ENCODE measurements around the gene SNX9.
"Not testable (repeated sequence)": the region's sequence is repeated elsewhere in the genome, so short reads cannot be mapped to it uniquely, and the experiment has no call there.

The SNX9 gene

GRCh38 chr6:157887892-157888291 lies 64.8 kb downstream of the SNX9 start:
- no peak for DNase-seq (ENCODE audit: low read depth)

DNA sequence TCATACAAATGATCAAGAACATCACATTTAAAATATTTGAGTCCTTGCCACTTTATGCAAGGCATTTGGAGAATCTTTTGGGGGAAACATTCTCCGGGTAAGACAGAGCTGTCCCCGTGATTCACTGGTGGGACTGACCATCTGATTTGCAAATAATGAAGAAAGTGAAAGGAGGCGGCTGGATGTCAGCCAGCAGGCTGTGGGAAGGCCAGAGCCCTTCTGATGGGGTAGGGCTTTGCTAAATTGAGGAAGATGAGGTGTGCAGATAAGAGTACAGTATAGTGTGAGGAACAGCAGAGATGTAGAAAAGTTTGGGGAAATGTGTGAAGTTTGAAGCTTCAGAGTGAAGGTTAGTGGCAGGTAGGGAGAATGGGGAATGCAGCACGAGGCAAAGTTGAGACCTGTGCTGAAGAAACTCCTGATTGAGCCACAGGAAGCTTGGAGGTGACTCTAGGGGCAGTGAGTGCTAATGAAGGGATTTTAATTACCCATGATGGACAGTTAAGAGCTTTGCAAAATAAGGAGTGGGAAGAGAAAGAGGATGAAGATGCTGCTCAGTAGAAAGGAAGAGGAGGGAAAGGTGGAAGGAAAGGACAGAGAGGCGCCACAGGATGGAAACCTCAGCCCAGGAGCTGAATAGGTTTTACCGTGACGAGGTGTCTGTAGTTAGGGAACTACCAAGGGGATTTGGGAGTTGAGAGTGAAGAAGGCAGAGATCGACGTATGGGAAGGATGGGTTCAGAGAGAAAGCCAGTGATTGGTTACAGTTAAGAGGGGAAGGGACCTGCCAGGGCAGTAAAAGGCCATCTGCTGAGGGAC lies 68.7 kb downstream of the SNX9 start:
- DNase-seq (ENCODE audit: low read depth): no peak

GRCh38 chr6:157892363-157892877 lies 69.4 kb downstream of the SNX9 start:
- DNase-seq (ENCODE audit: low read depth): no peak

DNA sequence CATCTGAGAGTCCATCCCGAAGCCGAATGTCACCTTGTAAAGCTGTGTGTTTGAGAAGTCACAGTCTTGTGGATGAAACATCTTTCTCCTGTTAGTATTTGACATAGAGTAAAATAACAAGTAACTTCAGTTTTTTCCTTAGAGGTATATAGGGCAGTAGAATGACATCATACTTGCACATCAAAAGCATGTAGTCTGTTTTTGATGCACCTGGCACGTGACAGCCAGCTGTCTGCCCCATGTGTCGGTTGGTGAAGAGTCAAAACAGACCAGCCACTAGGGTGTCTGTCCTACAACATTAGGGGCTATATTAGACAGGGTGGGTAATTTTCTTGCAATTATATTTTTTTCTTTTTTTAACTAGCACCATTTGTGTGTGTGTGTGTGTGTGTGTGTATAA lies 70.2 kb downstream of the SNX9 start:
- no peak for DNase-seq (ENCODE audit: low read depth)

DNA sequence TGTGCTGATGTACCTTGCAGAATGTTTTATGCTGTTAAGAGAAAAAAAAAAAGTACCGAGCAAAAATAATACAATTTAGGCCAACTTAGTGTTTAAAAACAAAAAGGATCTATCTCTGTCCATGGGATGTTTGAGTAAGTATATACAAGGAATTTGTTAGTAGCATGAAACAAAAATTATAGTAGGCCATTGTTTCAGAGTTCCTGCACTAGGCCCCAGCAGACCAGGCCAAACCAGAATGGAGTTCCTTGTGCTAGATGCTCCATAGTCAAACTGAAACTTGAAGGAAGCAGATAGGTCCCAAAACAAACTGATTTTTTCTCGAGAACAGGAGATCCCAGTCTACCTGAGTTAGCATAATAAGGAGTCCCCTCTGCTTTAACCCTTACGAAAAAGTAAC lies 72.5 kb downstream of the SNX9 start:
- DNase-seq (ENCODE audit: low read depth): no peak

DNA sequence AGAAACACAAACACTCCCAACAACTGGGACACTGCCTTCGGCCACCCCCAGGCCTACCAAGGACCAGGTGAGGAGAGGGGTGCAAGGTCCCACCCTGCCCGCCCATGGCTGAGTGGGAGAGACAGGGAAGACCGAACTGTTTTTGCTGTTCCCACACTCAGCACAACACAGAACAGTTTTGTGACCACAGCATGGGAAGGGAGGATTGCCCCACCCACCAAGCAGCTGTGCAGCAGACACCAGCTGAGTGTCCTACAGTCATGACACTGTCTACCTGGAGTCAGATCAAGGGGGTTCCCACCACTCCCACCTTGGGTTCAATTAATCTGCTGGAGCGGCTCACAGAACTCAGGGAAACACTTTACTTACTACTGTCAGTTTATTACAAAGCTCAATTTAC lies 73.9 kb downstream of the SNX9 start:
- DNase-seq (ENCODE audit: low read depth): no peak

- DNase-seq (ENCODE audit: low read depth): no peak
Observed at GRCh38 chr6:157898169-157898568, 75.1 kb downstream of the SNX9 start.

- DNase-seq (ENCODE audit: low read depth): no peak
Observed at GRCh38 chr6:157898640-157899039, 75.6 kb downstream of the SNX9 start.

- not testable (repeated sequence) for DNase-seq (ENCODE audit: low read depth)
Observed at GRCh38 chr6:157900262-157900661, 77.2 kb downstream of the SNX9 start.

DNA sequence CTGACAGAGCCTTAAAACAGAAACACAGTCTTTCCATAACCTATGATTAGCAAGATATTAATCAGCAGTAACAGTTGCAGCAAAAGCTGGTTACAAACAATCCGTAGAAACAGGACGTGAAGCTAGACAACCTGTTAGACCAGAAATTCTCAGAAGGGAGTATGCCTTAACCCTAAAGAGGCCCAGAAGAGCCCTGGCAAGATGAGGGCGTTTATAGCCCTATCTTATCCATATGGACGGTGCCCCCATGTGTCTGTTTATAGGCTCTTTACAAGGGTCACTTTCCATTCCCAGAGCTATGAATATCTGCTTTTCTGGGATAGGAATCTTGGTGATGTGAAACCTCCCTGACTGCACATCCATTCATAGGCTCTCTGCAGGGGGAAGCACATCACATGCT lies 77.7 kb downstream of the SNX9 start:
- not testable (repeated sequence) for DNase-seq (ENCODE audit: low read depth)

GRCh38 chr6:157904999-157905398 lies 82.0 kb downstream of the SNX9 start:
- DNase-seq (ENCODE audit: low read depth): no peak

DNA sequence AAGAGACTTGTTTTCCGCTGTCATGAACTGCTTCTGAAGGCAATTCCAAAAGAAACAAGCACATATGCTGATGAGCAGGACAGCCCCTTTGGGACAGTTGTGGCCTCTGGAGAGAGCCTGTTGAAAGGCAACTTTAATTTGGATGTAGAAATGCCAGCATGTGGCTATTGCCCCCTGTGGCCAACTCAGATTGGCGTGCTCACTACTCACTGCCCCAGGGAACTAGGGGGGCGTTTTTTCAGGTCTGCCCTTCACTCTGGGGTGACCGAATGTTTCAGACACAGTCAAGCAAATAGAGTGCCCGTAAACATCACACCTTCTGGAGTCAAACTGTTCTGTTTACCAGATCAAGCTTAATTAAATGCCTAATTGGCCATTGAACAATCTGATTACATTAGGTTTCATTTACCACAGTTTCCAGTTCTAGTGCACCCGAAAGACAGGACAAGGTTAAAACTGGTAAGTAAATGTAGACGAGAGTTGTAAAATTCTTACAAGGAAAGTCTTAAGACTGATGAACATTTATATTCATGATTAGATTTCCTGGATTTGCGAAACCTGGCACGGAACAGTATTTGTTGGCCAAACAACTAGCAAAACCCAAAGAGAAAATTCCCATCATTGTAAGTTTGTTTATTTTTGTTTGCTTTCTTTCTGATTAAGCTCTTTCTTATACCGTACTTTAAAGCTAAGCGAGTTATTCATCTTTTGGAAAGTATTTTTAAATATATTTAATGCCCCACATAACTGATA lies 82.7 kb downstream of the SNX9 start:
- DNase-seq (ENCODE audit: low read depth): no peak

GRCh38 chr6:157906537-157907061 lies 83.6 kb downstream of the SNX9 start:
- no peak for DNase-seq (ENCODE audit: low read depth)

GRCh38 chr6:157907651-157908050 lies 84.6 kb downstream of the SNX9 start:
- DNase-seq (ENCODE audit: low read depth): no peak

GRCh38 chr6:157908369-157909281 lies 85.6 kb downstream of the SNX9 start:
- DNase-seq (ENCODE audit: low read depth): no peak

DNA sequence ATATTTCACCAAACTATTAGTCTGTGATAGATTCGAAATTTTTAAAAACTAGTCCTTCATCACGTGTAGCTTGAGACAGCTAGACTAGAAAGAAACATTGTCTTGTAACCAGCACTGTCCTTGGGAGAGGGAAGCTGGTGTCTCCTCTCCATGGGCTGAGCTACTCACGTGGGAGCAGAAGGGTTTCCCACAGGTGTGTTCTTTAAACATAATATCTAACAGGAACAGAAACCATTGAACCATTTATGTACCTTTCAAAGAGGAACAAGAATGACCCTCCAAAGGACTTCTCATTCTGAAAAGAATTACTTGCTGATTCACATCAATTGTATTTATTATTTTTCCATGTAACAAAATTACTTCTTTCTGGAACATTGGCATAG lies 86.2 kb downstream of the SNX9 start:
- no peak for DNase-seq (ENCODE audit: low read depth)

GRCh38 chr6:157911278-157911677 lies 88.2 kb downstream of the SNX9 start:
- DNase-seq (ENCODE audit: low read depth): no peak

DNA sequence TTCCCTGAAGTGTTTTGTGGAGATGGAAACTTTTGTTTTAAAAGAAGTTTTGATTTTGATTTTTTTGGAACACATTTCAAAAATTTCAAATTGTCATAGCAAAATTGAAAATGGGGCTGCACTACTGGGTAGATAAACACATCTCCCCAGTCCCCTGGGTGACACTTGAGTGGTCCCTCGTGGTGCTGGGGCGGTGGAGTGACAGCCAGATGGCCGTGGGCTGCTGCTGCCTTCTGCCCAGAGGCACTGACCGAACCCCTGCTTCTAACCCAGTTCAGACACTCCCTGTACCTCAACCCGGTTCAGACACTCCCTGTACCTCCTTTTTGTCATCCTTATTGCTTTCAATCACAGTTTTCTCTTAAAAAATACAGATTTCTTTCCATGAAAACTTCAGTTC lies 88.7 kb downstream of the SNX9 start:
- DNase-seq (ENCODE audit: low read depth): no peak

DNA sequence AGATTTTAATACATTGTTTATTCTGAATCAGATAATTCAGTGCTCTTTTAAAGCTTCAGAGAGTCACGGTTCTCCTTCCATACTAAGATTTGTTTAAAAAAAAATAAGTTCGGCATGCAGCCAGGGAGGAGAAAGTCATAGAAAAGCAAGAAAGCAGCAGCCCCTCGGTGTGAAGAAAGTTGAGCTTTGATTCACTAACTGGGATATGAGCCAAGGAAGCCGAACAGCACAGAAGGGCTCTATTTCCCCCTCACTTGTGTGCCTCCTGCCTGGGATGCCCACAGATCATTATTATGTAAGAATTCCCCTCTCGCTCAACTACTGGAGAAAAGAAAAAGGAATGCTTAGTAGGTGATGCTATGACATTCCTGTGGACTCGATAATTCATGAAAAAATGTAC lies 89.3 kb downstream of the SNX9 start:
- no peak for DNase-seq (ENCODE audit: low read depth)

DNA sequence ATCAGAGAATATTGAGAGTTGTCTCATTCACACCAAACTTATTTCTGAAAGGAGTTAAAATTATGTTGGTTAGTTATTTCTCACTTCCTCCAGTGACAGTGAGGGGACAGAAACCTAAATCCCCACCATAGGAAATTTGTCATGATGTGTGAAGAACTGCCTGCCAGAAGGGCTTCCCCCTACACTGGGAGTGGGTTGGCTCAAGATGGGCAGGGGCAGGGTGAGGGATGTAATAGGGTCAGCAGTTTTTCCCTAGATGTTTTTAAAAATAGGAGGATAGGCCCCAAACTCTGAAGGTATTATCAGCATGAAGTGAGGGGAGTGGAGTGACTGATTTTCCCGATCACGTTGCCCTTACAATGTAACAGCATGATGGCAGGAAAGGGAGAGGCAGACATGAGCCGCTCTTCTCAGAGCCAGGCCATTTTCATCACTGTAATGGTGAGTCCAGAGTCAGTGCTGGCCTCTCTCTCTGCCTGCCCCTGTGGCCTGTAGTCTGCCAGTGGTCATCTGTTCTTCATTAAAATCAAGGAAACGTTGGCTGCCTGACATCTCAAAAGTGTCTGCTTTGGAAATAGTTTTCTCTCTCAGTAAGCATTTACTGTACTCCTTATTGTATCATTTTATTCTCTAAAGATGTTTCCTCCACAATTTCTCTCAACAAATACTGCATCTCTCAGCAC lies 98.8 kb downstream of the SNX9 start:
- DNase-seq (ENCODE audit: low read depth): no peak

- no peak for DNase-seq (ENCODE audit: low read depth)
Observed at GRCh38 chr6:157925771-157926170, 102.7 kb downstream of the SNX9 start.

All from activated T-cell treated with anti-CD3 and anti-CD28 coated beads for 24 hours (primary cell).